Kidney epithelial cell (primary cell): ENCODE measurements around the gene PTGIS. TPM values are rescaled to one million over a fixed set of nuclear protein-coding genes. Genes with fewer than 3 reads are reported as not detected.

Experiments used
- DNase-seq: peaks from one replicate; pipeline ENCODE4 v3.0.0-alpha.2; 2010; ENCODE audit warnings: low read depth
- H3K27me3 ChIP-seq: 2 replicates; pipeline ENCODE4 v1.6.0; 2011; ENCODE audit warnings: low read length; ENCODE audit not compliant: control insufficient read depth, insufficient read depth
- H3K36me3 ChIP-seq: 2 replicates; pipeline ENCODE4 v1.5.1; 2011; ENCODE audit warnings: low read length; ENCODE audit not compliant: control insufficient read depth, insufficient read depth
- H3K4me3 ChIP-seq: 2 replicates; pipeline ENCODE4 v1.5.1; 2011; ENCODE audit warnings: low read depth, mild to moderate bottlenecking, control low read depth, low read length
- CTCF ChIP-seq: IDR thresholded peaks from 2 replicates; pipeline ENCODE4 v1.5.1; 2011; ENCODE audit warnings: mild to moderate bottlenecking, moderate library complexity, low read length, control low read depth, inconsistent platforms; ENCODE audit not compliant: insufficient read depth, poor library complexity, severe bottlenecking
- total RNA-seq: library from RNA; depleted of rRNA; stranded (reverse); fragments of >200 nt; gene quantifications from 2 replicates; pipeline ENCODE4 v1.2.3, GENCODE V29; 2015

PTGIS gene
- total RNA-seq, 1 donor from 2014 or later = 0.88 TPM

GRCh38 chr20:49559411-49560081, 8.4 kb downstream of the PTGIS start:
- TF ChIP-seq CTCF = no peak
- H3K36me3 ChIP-seq = no peaks in the 10 kb centered on the region
- H3K27me3 ChIP-seq = no peaks in the 10 kb centered on the region
- no peak for DNase-seq
- H3K4me3 ChIP-seq = no peak overlapping the region

- Histone ChIP-seq H3K27me3 (no peaks in the 10 kb centered on the region), H3K4me3 (no peak overlapping the region), H3K36me3 (no peaks in the 10 kb centered on the region)
- TF ChIP-seq CTCF = no peak
- DNase-seq = no peak
These were observed 9.1 kb downstream of the PTGIS start for GRCh38 chr20:49558826-49559225.

- no peaks in the 10 kb centered on the region for H3K27me3 ChIP-seq
These were observed 10.5 kb downstream of the PTGIS start for GRCh38 chr20:49557449-49557848.

GRCh38 chr20:49556621-49557020, 11.3 kb downstream of the PTGIS start:
- H3K36me3 ChIP-seq = no peaks in the 10 kb centered on the region
- H3K27me3 ChIP-seq = no peaks in the 10 kb centered on the region
- TF ChIP-seq CTCF = no peak
- DNase-seq = no peak
- H3K4me3 ChIP-seq = no peak overlapping the region

More at GRCh38 chr20:49557449-49557848, 10.5 kb downstream of the PTGIS start:
- H3K36me3 ChIP-seq = no peaks in the 10 kb centered on the region
- TF ChIP-seq CTCF = no peak
- no peak overlapping the region for H3K4me3 ChIP-seq
- no peak for DNase-seq

- no peak for DNase-seq
- Histone ChIP-seq H3K36me3 (no peaks in the 10 kb centered on the region), H3K27me3 (no peaks in the 10 kb centered on the region), H3K4me3 (no peak overlapping the region)
- no peak for TF ChIP-seq CTCF
These were observed 18.0 kb downstream of the PTGIS start for GRCh38 chr20:49549801-49550551.
